SK-N-SH treated with all-trans-retinoic acid at 6 μM for 48 hours (cell line): Measurements from ENCODE around the gene ASIC3.

Source experiments
- ARNTL ChIP-seq: fragments of 450-650 bp; formaldehyde crosslinking; IDR thresholded peaks from 2 replicates; pipeline ENCODE4 v1.5.0; 2020; ENCODE audit warnings: low read depth, mild to moderate bottlenecking, moderate library complexity, borderline replicate concordance
- BACH2 ChIP-seq: fragments of 250-450 bp; sonication (Bioruptor Pico); IDR thresholded peaks from 2 replicates; pipeline ENCODE4 v1.9.0; 2021; ENCODE audit warnings: mild to moderate bottlenecking, borderline replicate concordance
- CREB5 ChIP-seq: fragments of 250-450 bp; sonication (Bioruptor Pico); IDR thresholded peaks from 2 replicates; pipeline ENCODE4 v1.5.1; 2020; ENCODE audit warnings: low read depth, mild to moderate bottlenecking, moderate library complexity
- CSDC2 ChIP-seq: fragments of 250-450 bp; sonication (Bioruptor Pico); IDR thresholded peaks from 2 replicates; pipeline ENCODE4 v1.5.0; 2020; ENCODE audit warnings: mild to moderate bottlenecking, moderate library complexity
- CSRNP3 ChIP-seq: fragments of 250-450 bp; sonication (Bioruptor Pico); IDR thresholded peaks from 2 replicates; pipeline ENCODE4 v1.5.1; 2021; ENCODE audit warnings: mild to moderate bottlenecking, moderate library complexity
- ESRRG ChIP-seq: fragments of 250-450 bp; sonication (Bioruptor Pico); IDR thresholded peaks from 2 replicates; pipeline ENCODE4 v1.6.1; 2021; ENCODE audit warnings: mild to moderate bottlenecking
- ISL1 ChIP-seq: fragments of 250-450 bp; sonication (Bioruptor Pico); IDR thresholded peaks from 2 replicates; pipeline ENCODE4 v2.1.2; 2022; ENCODE audit warnings: mild to moderate bottlenecking, moderate library complexity
- PATZ1 ChIP-seq: fragments of 250-450 bp; sonication (Bioruptor Pico); IDR thresholded peaks from 2 replicates; pipeline ENCODE4 v1.8.0; 2020; ENCODE audit warnings: mild to moderate bottlenecking, moderate library complexity, borderline replicate concordance
- POU6F1 ChIP-seq: fragments of 250-450 bp; sonication (Bioruptor Pico); IDR thresholded peaks from 2 replicates; pipeline ENCODE4 v1.8.0; 2021; ENCODE audit warnings: low read depth, mild to moderate bottlenecking, moderate library complexity, borderline replicate concordance
- RARB ChIP-seq: fragments of 250-450 bp; sonication (Bioruptor Pico); IDR thresholded peaks from 2 replicates; pipeline ENCODE4 v1.8.0; 2021; ENCODE audit warnings: mild to moderate bottlenecking, moderate library complexity
- TCF4 ChIP-seq: fragments of 250-450 bp; sonication (Bioruptor Pico); IDR thresholded peaks from 2 replicates; pipeline ENCODE4 v1.8.0; 2021; ENCODE audit warnings: mild to moderate bottlenecking, moderate library complexity, borderline replicate concordance
- ZC3H10 ChIP-seq: fragments of 250-450 bp; sonication (Bioruptor Pico); IDR thresholded peaks from 2 replicates; pipeline ENCODE4 v1.5.1; 2021; ENCODE audit warnings: mild to moderate bottlenecking, moderate library complexity
- ZFP30 ChIP-seq: fragments of 450-650 bp; formaldehyde crosslinking; IDR thresholded peaks from 2 replicates; pipeline ENCODE4 v1.5.0; 2022; ENCODE audit warnings: mild to moderate bottlenecking, moderate library complexity
- ZNF8 ChIP-seq: fragments of 450-650 bp; formaldehyde crosslinking; IDR thresholded peaks from 2 replicates; pipeline ENCODE4 v1.5.0; 2020; ENCODE audit warnings: mild to moderate bottlenecking, moderate library complexity

GRCh38 chr7:151070574-151070960 is 22.2 kb downstream of the ASIC3 start:
- TF ChIP-seq RARB (CRISPR knock-in tag) (no peak), CSDC2 (no peak), POU6F1 (CRISPR knock-in tag) (no peak), ZFP30 (CRISPR knock-in tag) (no peak), ZNF8 (CRISPR knock-in tag) (no peak), CREB5 (no peak), PATZ1 (CRISPR knock-in tag) (no peak), ISL1 (CRISPR knock-in tag) (no peak), ESRRG (CRISPR knock-in tag) (no peak), CSRNP3 (CRISPR knock-in tag) (no peak), BACH2 (CRISPR knock-in tag) (no peak), ARNTL (CRISPR knock-in tag) (no peak), TCF4 (no peak), ZC3H10 (CRISPR knock-in tag) (no peak)
